ENCODE results near the gene TBC1D24.

TBC1D24 gene

DNA sequence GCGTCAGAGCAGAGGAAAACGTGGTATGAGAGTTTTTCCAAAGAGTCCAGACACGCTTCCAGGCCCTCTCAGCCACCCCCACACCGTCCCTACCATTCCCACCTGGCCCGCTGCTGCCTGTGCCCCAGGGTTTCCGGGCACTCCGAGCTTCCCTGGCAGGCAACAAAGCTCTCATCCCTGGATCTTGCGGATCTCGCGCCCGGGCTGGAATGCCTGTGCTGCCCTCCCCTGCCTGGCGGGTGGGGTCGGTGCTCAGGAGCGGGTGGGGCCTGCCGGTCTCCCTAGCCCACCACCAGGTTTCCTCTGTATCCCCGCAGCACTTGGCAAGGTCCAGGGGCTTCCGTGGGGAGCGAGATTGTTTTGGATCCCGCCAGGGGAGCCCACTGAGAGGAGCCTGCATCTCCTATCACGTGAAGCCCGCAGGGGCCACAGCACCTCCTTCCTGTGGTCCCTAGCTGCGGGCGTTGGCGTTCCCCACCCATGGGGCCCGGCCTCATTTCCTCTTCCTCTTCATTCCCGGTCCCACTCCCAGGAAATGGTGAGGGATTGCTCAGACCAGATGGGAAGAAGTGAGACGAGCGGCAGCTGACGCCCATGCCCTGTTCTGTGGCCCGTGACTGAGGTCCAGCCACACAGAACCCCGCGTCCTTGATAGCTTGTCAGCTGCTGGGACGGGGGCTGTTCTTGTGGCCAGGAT is 11.0 kb downstream of the TBC1D24 start:
- no peak for DNase-seq
- TF ChIP-seq, protein P1, sequence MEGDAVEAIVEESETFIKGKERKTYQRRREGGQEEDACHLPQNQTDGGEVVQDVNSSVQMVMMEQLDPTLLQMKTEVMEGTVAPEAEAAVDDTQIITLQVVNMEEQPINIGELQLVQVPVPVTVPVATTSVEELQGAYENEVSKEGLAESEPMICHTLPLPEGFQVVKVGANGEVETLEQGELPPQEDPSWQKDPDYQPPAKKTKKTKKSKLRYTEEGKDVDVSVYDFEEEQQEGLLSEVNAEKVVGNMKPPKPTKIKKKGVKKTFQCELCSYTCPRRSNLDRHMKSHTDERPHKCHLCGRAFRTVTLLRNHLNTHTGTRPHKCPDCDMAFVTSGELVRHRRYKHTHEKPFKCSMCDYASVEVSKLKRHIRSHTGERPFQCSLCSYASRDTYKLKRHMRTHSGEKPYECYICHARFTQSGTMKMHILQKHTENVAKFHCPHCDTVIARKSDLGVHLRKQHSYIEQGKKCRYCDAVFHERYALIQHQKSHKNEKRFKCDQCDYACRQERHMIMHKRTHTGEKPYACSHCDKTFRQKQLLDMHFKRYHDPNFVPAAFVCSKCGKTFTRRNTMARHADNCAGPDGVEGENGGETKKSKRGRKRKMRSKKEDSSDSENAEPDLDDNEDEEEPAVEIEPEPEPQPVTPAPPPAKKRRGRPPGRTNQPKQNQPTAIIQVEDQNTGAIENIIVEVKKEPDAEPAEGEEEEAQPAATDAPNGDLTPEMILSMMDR (IDR thresholded peaks at IDR 0.05; ENCODE audit: borderline replicate concordance, extremely low read depth, low read length, poor library complexity, severe bottlenecking): no peak
- no peak for TF ChIP-seq EZH2 (IDR thresholded peaks at IDR 0.05; ENCODE audit: borderline replicate concordance, low read depth, low read length, severe bottlenecking)
- no peak overlapping the region for H3K4me2 ChIP-seq (ENCODE audit: insufficient read depth, low read length)
- no peak overlapping the region for H3K4me3 ChIP-seq (ENCODE audit: low read depth in 1 of 2, low read length in 2 of 2)
- peaks cover 14% of the 10 kb centered on the region for H3K36me3 ChIP-seq (ENCODE audit: insufficient read depth, low read length)
- no peak for ATAC-seq (ENCODE audit: insufficient read depth, low read depth)
- no peak overlapping the region for H3K9ac ChIP-seq (ENCODE audit: low read depth, low read length)
- no peaks in the 10 kb centered on the region for H3K4me1 ChIP-seq (ENCODE audit: insufficient read depth, low read length)
- peaks cover 73% of the 10 kb centered on the region for H3K79me2 ChIP-seq (ENCODE audit: insufficient read depth, low read length)
- no peak overlapping the region for H2AFZ ChIP-seq (ENCODE audit: low read depth, low read length)
- no peaks in the 10 kb centered on the region for H3K9me3 ChIP-seq (ENCODE audit: insufficient read depth, low read length, severe bottlenecking)
- H3K27me3 ChIP-seq (ENCODE audit: insufficient read depth, low read length, poor library complexity): no peaks in the 10 kb centered on the region
- peaks cover 80% of the 10 kb centered on the region for H4K20me1 ChIP-seq (ENCODE audit: insufficient read depth, low read length)
- no peak overlapping the region for H3K27ac ChIP-seq (ENCODE audit: low read length)

DNA sequence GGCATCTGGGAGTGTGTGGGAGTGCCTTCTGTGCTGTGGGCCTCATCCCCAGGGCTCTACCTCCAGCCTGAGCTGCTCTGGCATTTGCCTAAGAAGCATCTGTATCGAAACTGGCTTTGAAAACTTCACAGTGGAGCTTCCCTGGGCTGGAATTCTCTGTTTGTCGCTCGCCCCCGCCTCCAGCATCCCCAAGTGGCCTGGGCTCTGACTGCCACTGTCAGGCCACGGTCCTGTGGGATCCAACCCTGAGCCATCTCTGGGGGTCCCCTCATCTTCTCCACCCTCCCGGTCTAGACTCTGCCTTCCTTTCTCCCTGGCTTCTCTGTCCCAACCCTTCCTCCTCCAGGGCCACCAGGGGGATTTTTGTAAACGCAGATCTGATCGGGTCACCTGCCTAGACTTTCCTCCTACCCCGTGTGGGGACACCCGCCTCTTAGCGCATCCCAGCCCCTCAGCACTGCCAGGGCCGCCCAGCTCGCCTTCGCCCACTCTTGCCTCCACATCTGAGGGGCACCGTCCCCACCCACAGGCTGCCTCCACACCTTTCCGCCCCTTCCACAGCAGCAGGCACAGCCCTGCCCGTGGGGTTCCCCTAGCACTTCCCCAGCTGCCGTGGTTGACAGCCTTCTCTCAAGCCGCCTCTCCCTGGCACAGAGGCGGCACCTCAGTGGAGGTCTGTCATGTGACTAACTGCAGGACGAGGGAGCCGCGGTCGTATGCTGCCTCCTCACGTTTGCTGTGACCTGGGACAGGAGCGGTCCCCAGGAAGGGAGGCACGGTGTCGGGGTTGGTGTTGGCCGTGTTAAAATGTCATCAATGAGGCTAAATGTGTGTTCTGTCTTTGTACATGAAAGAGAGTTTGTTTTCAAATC is 12.0 kb downstream of the TBC1D24 start:
- H3K4me2 ChIP-seq (ENCODE audit: insufficient read depth, low read length): no peak overlapping the region
- no peaks in the 10 kb centered on the region for H3K9me3 ChIP-seq (ENCODE audit: insufficient read depth, low read length, severe bottlenecking)
- peaks cover 73% of the 10 kb centered on the region for H4K20me1 ChIP-seq (ENCODE audit: insufficient read depth, low read length)
- TF ChIP-seq EZH2 (IDR thresholded peaks at IDR 0.05; ENCODE audit: borderline replicate concordance, low read depth, low read length, severe bottlenecking): no peak
- peaks cover 13% of the 10 kb centered on the region for H3K36me3 ChIP-seq (ENCODE audit: insufficient read depth, low read length)
- no peak overlapping the region for H3K9ac ChIP-seq (ENCODE audit: low read depth, low read length)
- ATAC-seq (ENCODE audit: insufficient read depth, low read depth) (no peak), DNase-seq (no peak)
- no peaks in the 10 kb centered on the region for H3K4me1 ChIP-seq (ENCODE audit: insufficient read depth, low read length)
- H3K4me3 ChIP-seq (ENCODE audit: low read depth in 1 of 2, low read length in 2 of 2): no peak overlapping the region
- H2AFZ ChIP-seq (ENCODE audit: low read depth, low read length): no peak overlapping the region
- H3K27ac ChIP-seq (ENCODE audit: low read length): no peak overlapping the region
- H3K79me2 ChIP-seq (ENCODE audit: insufficient read depth, low read length): peaks cover 65% of the 10 kb centered on the region
- no peaks in the 10 kb centered on the region for H3K27me3 ChIP-seq (ENCODE audit: insufficient read depth, low read length, poor library complexity)

DNA sequence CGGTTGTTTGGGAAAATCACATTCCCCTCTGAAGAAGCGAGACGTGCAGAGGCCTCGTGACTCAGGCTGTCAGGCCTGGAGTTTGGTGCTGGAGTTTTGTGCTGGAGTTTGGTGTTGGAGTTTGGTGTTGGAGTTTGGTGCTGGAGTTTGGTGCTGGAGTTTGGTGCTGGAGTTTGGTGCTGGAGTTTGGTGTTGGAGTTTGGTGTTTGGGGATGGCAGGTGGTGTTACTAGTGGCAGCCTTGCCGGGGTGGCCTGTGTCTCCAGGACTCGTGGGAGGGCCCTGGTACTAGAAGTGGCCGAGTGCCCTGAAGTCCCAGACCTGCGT is 12.6 kb downstream of the TBC1D24 start:
- Histone ChIP-seq H2AFZ (ENCODE audit: low read depth, low read length) (no peak overlapping the region), H3K27ac (ENCODE audit: low read length) (no peak overlapping the region), H3K27me3 (ENCODE audit: insufficient read depth, low read length, poor library complexity) (no peaks in the 10 kb centered on the region), H3K4me3 (ENCODE audit: low read depth in 1 of 2, low read length in 2 of 2) (no peak overlapping the region), H3K36me3 (ENCODE audit: insufficient read depth, low read length) (peaks cover 13% of the 10 kb centered on the region), H3K79me2 (ENCODE audit: insufficient read depth, low read length) (peaks cover 63% of the 10 kb centered on the region), H3K9ac (ENCODE audit: low read depth, low read length) (no peak overlapping the region), H4K20me1 (ENCODE audit: insufficient read depth, low read length) (peaks cover 67% of the 10 kb centered on the region), H3K4me2 (ENCODE audit: insufficient read depth, low read length) (no peak overlapping the region), H3K4me1 (ENCODE audit: insufficient read depth, low read length) (no peaks in the 10 kb centered on the region), H3K9me3 (ENCODE audit: insufficient read depth, low read length, severe bottlenecking) (no peaks in the 10 kb centered on the region)
- no peak for TF ChIP-seq EZH2 (IDR thresholded peaks at IDR 0.05; ENCODE audit: borderline replicate concordance, low read depth, low read length, severe bottlenecking)
- TF ChIP-seq, protein P1 (IDR thresholded peaks at IDR 0.05; ENCODE audit: borderline replicate concordance, extremely low read depth, low read length, poor library complexity, severe bottlenecking): no peak
- DNase-seq (no peak), ATAC-seq (ENCODE audit: insufficient read depth, low read depth) (no peak)

DNA sequence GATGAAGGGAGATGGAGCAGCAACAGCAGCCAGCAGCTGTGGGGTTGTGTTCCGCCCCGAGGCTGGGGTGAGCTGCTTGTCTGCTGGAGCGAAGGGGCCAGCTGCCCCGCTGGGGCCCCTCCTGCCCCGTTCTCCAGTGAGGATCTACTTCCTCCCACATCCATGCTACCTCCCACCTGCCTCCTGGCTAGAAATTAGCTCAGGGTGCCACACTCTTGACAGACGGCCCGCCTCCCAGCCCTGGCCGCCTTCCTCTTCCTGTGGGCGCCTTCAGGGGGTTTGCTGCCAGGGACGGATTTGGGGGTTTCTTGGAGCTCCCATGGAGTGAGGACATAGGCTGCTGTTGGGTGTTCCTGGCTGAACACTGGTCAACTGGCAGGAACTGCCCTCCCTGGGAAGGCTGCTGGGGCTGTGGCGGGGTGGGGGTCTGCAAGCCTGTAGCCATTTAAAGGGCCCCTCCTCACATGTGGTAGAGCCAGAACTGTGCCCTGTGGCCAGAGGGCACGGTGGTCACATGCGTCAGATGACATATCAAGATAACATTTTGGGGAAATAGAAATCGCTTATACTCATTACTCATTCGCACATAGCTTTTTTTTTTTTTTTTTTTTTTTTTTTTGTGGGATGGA is 13.1 kb downstream of the TBC1D24 start:
- Histone ChIP-seq H3K79me2 (ENCODE audit: insufficient read depth, low read length) (peaks cover 59% of the 10 kb centered on the region), H3K27me3 (ENCODE audit: insufficient read depth, low read length, poor library complexity) (no peaks in the 10 kb centered on the region), H4K20me1 (ENCODE audit: insufficient read depth, low read length) (peaks cover 61% of the 10 kb centered on the region), H3K4me1 (ENCODE audit: insufficient read depth, low read length) (no peaks in the 10 kb centered on the region), H3K9me3 (ENCODE audit: insufficient read depth, low read length, severe bottlenecking) (no peaks in the 10 kb centered on the region), H3K4me3 (ENCODE audit: low read depth in 1 of 2, low read length in 2 of 2) (no peak overlapping the region), H2AFZ (ENCODE audit: low read depth, low read length) (no peak overlapping the region), H3K36me3 (ENCODE audit: insufficient read depth, low read length) (peaks cover 13% of the 10 kb centered on the region), H3K27ac (ENCODE audit: low read length) (no peak overlapping the region), H3K9ac (ENCODE audit: low read depth, low read length) (no peak overlapping the region), H3K4me2 (ENCODE audit: insufficient read depth, low read length) (no peak overlapping the region)
- TF ChIP-seq, protein P1 (IDR thresholded peaks at IDR 0.05; ENCODE audit: borderline replicate concordance, extremely low read depth, low read length, poor library complexity, severe bottlenecking): no peak
- TF ChIP-seq EZH2 (IDR thresholded peaks at IDR 0.05; ENCODE audit: borderline replicate concordance, low read depth, low read length, severe bottlenecking): no peak
- ATAC-seq (ENCODE audit: insufficient read depth, low read depth) (no peak), DNase-seq (no peak)

Measured in DND-41 (cell line).